Rectal smooth muscle tissue (tissue), 1 donor: Measurements from ENCODE around the gene SV2B.

ENCODE experiments used
- H3K27ac ChIP-seq: one replicate; pipeline ENCODE4 v1.7.0; 2013; ENCODE audit warnings: low read depth, low read length, inconsistent platforms
- H3K27me3 ChIP-seq: one replicate; pipeline ENCODE4 v1.7.0; 2013; ENCODE audit warnings: low read length; ENCODE audit not compliant: control insufficient read depth, insufficient read depth
- H3K36me3 ChIP-seq: one replicate; pipeline ENCODE4 v1.7.0; 2013; ENCODE audit warnings: low read length; ENCODE audit not compliant: control insufficient read depth, insufficient read depth
- H3K4me1 ChIP-seq: one replicate; pipeline ENCODE4 v1.7.0; 2013; ENCODE audit warnings: low read length; ENCODE audit not compliant: control insufficient read depth, insufficient read depth
- H3K4me3 ChIP-seq: one replicate; pipeline ENCODE4 v1.7.0; 2013; ENCODE audit warnings: low read length
- H3K9ac ChIP-seq: one replicate; pipeline ENCODE4 v1.7.0; 2013; ENCODE audit warnings: low read length

Gene SV2B

DNA sequence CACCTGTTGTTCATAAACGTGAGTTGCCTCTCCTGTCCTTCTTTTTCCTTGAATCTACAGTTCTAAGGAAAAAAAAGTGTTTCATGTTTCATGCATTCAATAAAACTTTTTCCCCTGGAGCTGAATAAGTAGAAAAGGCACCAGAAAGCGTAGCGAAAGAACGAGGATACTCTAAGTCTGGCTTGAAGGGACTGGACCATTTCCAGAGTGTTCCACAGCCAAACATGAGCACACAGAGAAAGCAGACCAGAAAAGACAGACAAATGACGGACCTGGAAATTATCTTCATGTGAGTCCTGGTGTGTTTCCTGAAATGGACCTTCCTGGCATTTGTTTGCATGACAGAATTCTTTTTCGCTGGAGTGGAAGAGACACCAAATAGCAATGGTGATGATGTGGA is 204.7 kb downstream of the SV2B start:
- Histone ChIP-seq H3K27ac (no peak overlapping the region), H3K36me3 (no peaks in the 10 kb centered on the region), H3K4me3 (no peak overlapping the region), H3K4me1 (no peaks in the 10 kb centered on the region), H3K27me3 (no peaks in the 10 kb centered on the region), H3K9ac (no peak overlapping the region)

DNA sequence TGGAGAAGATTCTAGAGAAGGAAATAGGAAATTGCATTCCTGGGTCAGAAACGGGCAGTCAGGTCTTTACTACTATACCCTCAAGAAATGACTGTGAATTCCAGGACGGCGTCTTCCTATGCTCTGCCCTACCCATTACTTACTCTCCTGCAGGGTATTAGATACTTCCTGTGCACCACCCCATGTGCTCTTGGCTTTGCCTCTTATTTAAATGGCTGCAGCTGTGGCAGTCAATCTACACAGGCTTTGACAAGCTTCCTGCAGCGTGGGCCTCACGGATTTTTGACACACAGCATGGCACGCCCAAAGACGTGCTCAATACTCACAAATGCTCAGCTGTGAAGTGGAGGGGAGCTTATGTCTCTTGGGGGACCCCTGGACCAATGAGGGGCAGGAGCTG is 206.1 kb downstream of the SV2B start:
- Histone ChIP-seq H3K4me3 (no peak overlapping the region), H3K27me3 (no peaks in the 10 kb centered on the region), H3K36me3 (no peaks in the 10 kb centered on the region), H3K27ac (no peak overlapping the region), H3K9ac (no peak overlapping the region), H3K4me1 (no peaks in the 10 kb centered on the region)

DNA sequence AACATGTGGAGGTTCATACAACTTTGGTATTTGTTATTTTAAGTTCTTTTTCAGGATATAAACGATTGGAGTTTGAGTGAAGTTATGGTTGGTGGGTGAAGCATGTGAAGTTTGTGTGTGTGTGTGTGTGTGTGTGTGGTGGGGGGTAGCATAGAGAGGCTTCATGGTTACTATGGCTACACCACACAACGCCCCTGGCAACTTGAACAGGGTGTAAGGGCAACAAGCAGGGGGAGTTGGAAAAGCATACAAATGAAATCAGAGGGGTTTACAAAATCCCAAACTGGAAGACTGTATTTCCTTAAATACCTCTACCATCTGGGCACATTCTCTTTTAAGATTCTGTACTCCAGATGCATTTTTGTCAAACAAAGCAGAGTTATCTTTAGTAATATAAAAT is 207.5 kb downstream of the SV2B start:
- no peak overlapping the region for H3K27ac ChIP-seq

DNA sequence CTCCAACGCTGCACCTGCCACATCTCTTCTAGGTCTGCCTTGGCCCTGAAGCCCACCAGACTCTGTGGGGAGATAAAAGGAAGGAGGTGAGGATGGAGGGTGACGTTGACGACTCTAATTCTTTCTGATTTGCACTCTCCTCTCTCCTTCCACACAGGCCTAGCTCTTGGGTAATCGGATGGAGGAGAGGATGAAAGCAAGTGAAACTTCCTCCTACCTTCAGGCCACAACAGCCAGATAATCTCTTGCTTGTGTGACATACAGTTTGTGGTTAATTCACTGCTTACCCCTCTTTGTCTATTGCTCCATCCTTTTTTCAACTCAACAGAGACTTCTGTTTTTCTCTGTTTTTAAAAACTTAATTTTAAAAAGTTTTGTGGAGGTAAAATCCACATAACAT is 208.1 kb downstream of the SV2B start:
- Histone ChIP-seq H3K27ac (no peak overlapping the region), H3K27me3 (no peaks in the 10 kb centered on the region), H3K4me3 (no peak overlapping the region), H3K9ac (no peak overlapping the region), H3K4me1 (no peaks in the 10 kb centered on the region), H3K36me3 (no peaks in the 10 kb centered on the region)

More for the DNA sequence above, 207.5 kb downstream of the SV2B start:
- Histone ChIP-seq H3K4me1 (no peaks in the 10 kb centered on the region), H3K27me3 (no peaks in the 10 kb centered on the region), H3K4me3 (no peak overlapping the region), H3K9ac (no peak overlapping the region), H3K36me3 (no peaks in the 10 kb centered on the region)

DNA sequence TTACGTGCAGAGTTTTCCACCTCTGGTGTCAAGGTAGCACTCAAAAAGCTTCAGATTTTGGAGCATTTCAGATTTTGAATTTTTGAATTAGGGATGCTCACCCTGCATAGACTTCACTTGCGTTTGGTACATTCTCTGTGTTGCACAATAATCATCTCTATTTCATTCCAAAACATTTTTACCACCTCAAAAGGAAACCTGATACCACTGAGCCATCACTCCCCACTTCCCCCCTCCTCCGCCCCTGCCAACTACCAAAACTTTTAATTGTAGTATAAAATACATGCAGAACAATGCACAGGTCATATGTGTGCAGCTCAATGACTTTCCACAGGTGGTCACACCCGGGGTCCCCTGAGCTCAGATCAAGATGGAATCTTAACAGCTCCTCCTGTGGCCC is 208.8 kb downstream of the SV2B start:
- H3K27me3 ChIP-seq, result no peaks in the 10 kb centered on the region
- no peak overlapping the region for H3K4me3 ChIP-seq
- H3K36me3 ChIP-seq, result no peaks in the 10 kb centered on the region
- H3K27ac ChIP-seq, result no peak overlapping the region
- no peak overlapping the region for H3K9ac ChIP-seq
- H3K4me1 ChIP-seq, result no peaks in the 10 kb centered on the region

DNA sequence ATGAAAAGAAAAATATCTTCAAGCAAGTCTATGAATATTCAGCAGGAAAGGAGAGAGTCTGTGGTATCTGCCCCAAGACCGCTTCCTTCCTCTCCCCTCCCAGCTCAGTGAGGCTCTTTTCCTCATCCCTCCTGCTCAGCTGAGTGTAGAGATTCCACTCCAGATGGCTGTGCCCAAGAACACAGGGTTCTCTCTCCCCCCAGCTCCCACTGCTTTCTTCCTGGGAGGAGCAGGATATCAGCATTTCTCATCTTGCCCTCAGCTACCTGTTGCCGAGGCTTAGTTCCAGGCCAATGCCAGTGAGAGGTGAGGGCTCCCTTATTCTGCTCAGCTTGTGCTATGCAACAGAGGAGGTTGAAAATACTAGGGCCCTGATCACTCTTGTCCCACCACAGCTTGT is 211.9 kb downstream of the SV2B start:
- no peak overlapping the region for H3K4me3 ChIP-seq
- H3K9ac ChIP-seq, result no peak overlapping the region
- H3K4me1 ChIP-seq, result no peaks in the 10 kb centered on the region
- no peaks in the 10 kb centered on the region for H3K36me3 ChIP-seq
- no peaks in the 10 kb centered on the region for H3K27me3 ChIP-seq
- H3K27ac ChIP-seq, result no peak overlapping the region

DNA sequence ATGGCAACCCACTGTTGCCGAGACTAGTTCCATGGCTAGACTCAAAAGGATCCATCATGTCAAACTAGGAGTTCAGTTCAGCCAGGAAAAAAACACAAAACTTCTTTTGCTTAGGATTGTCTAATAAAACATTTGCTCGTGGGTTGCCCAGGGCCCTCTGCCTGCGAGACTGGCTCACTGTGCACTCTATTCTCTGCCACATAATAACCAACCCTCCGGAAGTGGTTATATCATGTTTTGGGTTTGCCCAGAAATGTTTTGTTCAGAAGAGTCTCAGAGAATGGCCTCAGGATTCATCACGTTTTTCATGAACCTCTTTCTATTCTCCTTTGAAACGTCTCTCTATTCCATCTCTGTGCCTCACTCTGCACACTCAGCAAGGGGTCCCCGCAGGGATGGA is 216.1 kb downstream of the SV2B start:
- Histone ChIP-seq H3K27ac (no peak overlapping the region), H3K9ac (no peak overlapping the region), H3K27me3 (no peaks in the 10 kb centered on the region), H3K4me3 (no peak overlapping the region), H3K36me3 (no peaks in the 10 kb centered on the region), H3K4me1 (no peaks in the 10 kb centered on the region)

DNA sequence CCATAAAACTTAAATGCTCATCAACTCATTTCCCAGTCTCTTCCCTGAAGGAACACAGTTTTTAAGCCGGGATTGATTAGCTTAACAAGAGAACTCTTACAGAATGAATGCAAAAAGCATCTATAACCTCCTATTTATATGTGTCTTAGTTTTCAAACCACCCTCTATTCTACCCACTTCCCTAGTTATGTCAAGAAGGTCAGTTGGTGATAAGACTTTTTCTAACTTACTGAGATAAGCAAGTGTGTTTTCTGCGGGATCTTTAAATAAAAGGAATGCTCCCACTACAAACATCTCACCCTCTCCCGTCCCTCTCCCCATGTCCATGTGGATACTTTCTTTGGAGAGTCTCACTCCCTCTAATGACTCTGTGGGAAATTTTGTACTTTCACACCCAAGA is 218.5 kb downstream of the SV2B start:
- Histone ChIP-seq H3K36me3 (no peaks in the 10 kb centered on the region), H3K4me3 (no peak overlapping the region), H3K9ac (no peak overlapping the region), H3K27me3 (no peaks in the 10 kb centered on the region), H3K27ac (no peak overlapping the region), H3K4me1 (peaks cover 3% of the 10 kb centered on the region)

DNA sequence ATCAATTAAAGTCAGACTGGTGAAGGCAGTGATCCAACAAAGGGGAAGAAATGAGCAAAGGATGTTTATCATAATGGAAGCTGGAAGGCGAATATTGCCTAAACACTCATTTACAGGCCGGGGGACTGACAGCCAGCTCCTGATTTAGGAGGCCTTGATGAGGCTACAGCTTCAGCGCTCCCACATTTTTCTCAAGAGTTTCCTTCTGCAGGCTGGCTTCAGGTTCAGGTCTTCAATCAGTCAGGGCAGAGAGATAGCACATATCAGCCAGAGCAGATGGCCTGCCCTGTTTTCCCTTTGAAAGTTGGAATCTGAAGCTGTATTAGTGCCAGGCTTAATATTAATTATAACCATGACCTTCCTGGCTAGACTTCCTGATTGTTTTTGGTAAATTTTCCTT is 218.9 kb downstream of the SV2B start:
- peaks cover 3% of the 10 kb centered on the region for H3K4me1 ChIP-seq
- no peak overlapping the region for H3K4me3 ChIP-seq
- H3K9ac ChIP-seq, result no peak overlapping the region
- H3K27ac ChIP-seq, result no peak overlapping the region
- H3K27me3 ChIP-seq, result no peaks in the 10 kb centered on the region
- H3K36me3 ChIP-seq, result no peaks in the 10 kb centered on the region

DNA sequence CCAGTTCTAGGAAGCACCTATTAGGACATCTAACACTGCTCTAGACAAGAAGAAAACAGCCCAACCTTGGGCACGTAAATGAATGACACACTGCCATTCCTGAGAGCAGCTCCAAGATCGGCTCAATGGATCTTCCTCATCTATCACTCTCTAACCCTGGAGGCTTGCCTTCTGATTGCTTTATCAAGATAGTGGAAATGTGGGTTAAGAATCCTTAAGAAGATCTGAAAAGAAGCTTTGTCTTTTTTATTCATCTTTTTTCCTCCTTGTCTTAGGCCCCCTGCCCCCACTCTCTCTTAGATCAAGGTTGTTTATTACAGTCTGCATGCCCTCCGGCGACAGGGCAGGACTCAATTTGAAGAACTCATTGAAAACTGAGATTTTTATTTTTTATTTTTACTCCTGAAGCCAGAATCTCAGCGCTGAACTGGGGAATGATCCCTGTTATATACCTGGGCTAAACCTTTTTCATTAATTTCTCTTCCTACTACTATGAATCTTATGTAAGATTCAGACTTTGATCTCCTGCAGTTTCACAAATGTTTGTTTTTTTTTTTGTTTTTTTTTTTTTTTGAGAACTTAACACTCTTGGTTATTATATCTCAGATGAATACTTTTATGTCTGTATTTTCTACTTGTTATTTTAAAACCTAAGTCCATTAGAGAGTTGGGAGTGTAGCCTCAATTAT is 219.5 kb downstream of the SV2B start:
- Histone ChIP-seq H3K4me1 (peaks cover 3% of the 10 kb centered on the region), H3K9ac (no peak overlapping the region), H3K4me3 (no peak overlapping the region), H3K27ac (no peak overlapping the region), H3K36me3 (no peaks in the 10 kb centered on the region), H3K27me3 (no peaks in the 10 kb centered on the region)

DNA sequence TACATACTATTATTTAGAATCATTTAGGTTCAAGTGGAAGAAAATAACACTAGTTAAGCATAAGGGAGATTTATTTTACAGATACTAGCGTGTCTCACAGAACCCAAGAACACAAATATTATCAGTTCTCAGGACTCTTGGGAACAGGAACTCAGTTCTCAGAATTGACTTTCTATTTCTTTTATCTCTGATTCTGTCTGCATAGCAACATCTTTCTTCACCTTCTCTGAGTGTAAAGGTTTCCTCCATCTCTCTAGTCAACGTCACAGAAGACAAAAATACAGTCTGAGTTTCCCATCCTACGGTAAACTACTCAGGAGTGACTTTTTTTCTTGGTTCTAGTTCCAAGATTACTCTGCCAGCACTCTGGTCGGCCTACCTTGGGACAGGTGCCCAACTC is 220.0 kb downstream of the SV2B start:
- Histone ChIP-seq H3K27ac (no peak overlapping the region), H3K36me3 (no peaks in the 10 kb centered on the region), H3K4me1 (peaks cover 3% of the 10 kb centered on the region), H3K4me3 (no peak overlapping the region), H3K27me3 (no peaks in the 10 kb centered on the region), H3K9ac (no peak overlapping the region)

DNA sequence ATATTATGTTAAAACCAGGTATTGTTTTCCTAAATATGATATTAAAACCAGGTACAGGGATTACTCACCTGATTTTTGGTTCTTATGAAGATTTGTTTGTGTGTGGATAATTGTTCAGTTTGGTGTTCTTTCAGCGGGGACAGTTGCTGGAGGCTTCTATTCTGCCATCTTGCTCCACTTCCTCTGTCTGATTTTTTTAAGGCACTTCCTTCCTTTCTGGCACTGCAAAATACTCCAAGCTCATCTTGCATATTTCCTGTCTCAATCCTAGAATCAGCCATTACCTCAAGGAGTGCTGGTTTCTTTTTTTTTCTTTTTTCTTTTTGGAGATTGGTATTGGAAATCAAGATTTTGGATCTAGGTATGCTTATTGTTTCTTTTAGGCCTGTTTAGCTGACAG is 229.9 kb downstream of the SV2B start:
- Histone ChIP-seq H3K4me1 (no peaks in the 10 kb centered on the region), H3K4me3 (no peak overlapping the region), H3K27ac (no peak overlapping the region), H3K36me3 (no peaks in the 10 kb centered on the region), H3K9ac (no peak overlapping the region), H3K27me3 (no peaks in the 10 kb centered on the region)

DNA sequence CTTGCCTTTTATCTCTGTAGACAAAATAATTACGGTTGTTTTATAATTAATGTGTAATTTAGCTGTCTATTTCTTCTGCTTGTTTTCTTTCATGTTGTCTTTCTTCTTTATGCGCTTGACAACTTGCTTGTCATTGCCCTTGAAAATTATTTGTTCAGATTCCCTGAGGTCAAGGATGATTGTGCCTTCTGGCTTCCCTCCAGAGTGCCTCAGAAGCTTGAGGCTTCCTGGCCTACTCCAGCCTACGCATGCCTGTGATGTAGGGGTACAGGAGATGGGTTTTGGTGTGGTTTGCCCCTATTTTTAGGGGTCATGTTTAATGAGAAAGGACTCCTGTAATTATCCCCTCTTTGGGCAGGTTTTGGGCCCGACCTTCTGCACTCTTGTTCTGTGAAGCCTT is 231.5 kb downstream of the SV2B start:
- no peak overlapping the region for H3K27ac ChIP-seq
- H3K36me3 ChIP-seq, result no peaks in the 10 kb centered on the region
- H3K27me3 ChIP-seq, result no peaks in the 10 kb centered on the region
- H3K9ac ChIP-seq, result no peak overlapping the region
- no peaks in the 10 kb centered on the region for H3K4me1 ChIP-seq
- no peak overlapping the region for H3K4me3 ChIP-seq
